ENCODE results near the gene ARNT2. TPM values are rescaled to one million over a fixed set of nuclear protein-coding genes. Genes with fewer than 3 reads are reported as not detected.
A peak's percentile ranks its signal among the peaks of the same experiment; 100 is the strongest.

ARNT2 gene
- total RNA-seq, 1 donor, result 12.7 TPM

- no peak for TF ChIP-seq CTCF (IDR thresholded peaks at IDR 0.05; ENCODE audit: insufficient read depth, low read length)
- DNase-seq (ENCODE audit: low read depth), result no peak
- no peak overlapping the region for H3K4me3 ChIP-seq (ENCODE audit: low read depth, low read length)
Observed at GRCh38 chr15:80563372-80563997, 159.3 kb downstream of the ARNT2 start.

GRCh38 chr15:80564056-80564455 is 159.9 kb downstream of the ARNT2 start:
- no peak overlapping the region for H3K4me3 ChIP-seq (ENCODE audit: low read depth, low read length)
- no peak for DNase-seq (ENCODE audit: low read depth)
- TF ChIP-seq CTCF (IDR thresholded peaks at IDR 0.05; ENCODE audit: insufficient read depth, low read length), result no peak

- DNase-seq (ENCODE audit: low read depth), result no peak
- H3K4me3 ChIP-seq (ENCODE audit: low read depth, low read length), result no peak overlapping the region
- no peak for TF ChIP-seq CTCF (IDR thresholded peaks at IDR 0.05; ENCODE audit: insufficient read depth, low read length)
Observed at GRCh38 chr15:80565398-80565797, 161.2 kb downstream of the ARNT2 start.

GRCh38 chr15:80565988-80566387 is 161.8 kb downstream of the ARNT2 start:
- no peak for DNase-seq (ENCODE audit: low read depth)

GRCh38 chr15:80567721-80568157 is 163.6 kb downstream of the ARNT2 start:
- DNase-seq (ENCODE audit: low read depth), result peak; percentile 96
- TF ChIP-seq CTCF (IDR thresholded peaks at IDR 0.05; ENCODE audit: insufficient read depth, low read length), result peak; percentile 86
- no peak overlapping the region for H3K4me3 ChIP-seq (ENCODE audit: low read depth, low read length)

More at GRCh38 chr15:80565988-80566387, 161.8 kb downstream of the ARNT2 start:
- no peak overlapping the region for H3K4me3 ChIP-seq (ENCODE audit: low read depth, low read length)
- TF ChIP-seq CTCF (IDR thresholded peaks at IDR 0.05; ENCODE audit: insufficient read depth, low read length), result no peak

GRCh38 chr15:80568298-80568697 is 164.1 kb downstream of the ARNT2 start:
- H3K4me3 ChIP-seq (ENCODE audit: low read depth, low read length), result no peak overlapping the region
- no peak for TF ChIP-seq CTCF (IDR thresholded peaks at IDR 0.05; ENCODE audit: insufficient read depth, low read length)
- DNase-seq (ENCODE audit: low read depth), result peak; percentile 64
